ENCODE results near the gene RXRA.

DNA sequence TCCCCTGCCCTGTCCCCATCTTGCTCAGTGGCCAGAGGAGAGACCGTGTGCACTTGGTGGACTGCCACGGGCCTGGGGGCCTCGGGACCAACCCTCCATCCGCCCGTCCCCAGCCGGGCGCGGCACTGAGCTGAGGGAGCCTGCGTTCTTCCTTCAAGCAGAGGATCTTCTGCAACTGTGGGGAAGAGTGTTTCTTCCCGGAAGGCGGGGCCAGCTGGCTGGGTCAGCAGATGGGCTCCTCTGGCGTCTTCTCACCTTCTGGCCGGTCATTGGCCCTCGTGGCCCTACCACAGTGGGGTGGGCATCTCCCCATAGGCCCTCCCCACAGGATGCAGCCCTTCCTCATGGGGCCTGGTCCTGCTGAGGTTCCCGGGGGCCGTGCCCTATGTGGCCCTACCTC is 17.4 kb downstream of the RXRA start:
- TF ChIP-seq, protein P1, sequence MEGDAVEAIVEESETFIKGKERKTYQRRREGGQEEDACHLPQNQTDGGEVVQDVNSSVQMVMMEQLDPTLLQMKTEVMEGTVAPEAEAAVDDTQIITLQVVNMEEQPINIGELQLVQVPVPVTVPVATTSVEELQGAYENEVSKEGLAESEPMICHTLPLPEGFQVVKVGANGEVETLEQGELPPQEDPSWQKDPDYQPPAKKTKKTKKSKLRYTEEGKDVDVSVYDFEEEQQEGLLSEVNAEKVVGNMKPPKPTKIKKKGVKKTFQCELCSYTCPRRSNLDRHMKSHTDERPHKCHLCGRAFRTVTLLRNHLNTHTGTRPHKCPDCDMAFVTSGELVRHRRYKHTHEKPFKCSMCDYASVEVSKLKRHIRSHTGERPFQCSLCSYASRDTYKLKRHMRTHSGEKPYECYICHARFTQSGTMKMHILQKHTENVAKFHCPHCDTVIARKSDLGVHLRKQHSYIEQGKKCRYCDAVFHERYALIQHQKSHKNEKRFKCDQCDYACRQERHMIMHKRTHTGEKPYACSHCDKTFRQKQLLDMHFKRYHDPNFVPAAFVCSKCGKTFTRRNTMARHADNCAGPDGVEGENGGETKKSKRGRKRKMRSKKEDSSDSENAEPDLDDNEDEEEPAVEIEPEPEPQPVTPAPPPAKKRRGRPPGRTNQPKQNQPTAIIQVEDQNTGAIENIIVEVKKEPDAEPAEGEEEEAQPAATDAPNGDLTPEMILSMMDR (IDR thresholded peaks at IDR 0.05; ENCODE audit: insufficient read depth, low read depth, low read length): no peak
- TF ChIP-seq EZH2 (IDR thresholded peaks at IDR 0.05; ENCODE audit: insufficient read depth, low read length): no peak

All from astrocyte (in vitro differentiated cells and primary cell).